Fibroblast of mammary gland (primary cell): ENCODE measurements around the gene RAB8A.

Source experiments
- DNase-seq: peaks from one replicate; pipeline ENCODE4 v3.0.0-alpha.2; 2010; ENCODE audit warnings: low read depth
- H3K4me3 ChIP-seq: 2 replicates; pipeline ENCODE4 v1.5.1; 2011; ENCODE audit warnings: low read depth, mild to moderate bottlenecking, low read length, moderate library complexity; ENCODE audit not compliant: control insufficient read depth
- CTCF ChIP-seq: conservative IDR thresholded peaks from 2 replicates; pipeline ENCODE4 v1.5.1; 2011; ENCODE audit warnings: low read depth, low read length, inconsistent platforms; ENCODE audit not compliant: control insufficient read depth, insufficient read depth

The RAB8A gene

DNA sequence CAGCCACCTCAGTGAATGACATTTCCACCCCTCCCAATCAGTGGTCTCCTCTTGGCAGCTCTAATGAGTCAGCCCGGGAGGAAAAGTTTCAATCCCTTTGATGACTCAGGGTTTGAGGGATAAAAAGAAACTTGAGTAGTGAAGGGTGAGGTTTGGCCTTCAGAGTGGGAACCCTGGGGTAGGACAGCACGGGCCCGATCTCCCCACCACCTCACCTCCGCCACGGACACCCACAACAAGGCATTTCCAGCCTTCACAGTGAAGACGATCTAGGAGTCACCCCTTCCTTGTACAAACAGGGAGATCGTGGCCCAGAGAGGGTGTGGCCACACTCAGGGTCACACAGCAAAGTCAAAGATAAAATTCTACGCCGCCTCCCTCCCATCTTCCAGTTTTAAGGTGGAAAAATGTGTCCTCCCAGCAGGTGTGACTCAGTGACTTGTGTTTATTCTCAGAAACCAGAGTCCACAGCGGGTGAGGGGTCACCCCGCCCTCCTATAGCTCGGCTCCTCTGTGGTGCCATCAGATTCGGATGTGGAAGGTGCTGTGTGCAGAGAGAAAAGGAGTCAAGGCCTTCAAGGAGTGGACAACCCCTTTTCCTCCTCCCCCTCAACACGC, 49.4 kb downstream of the RAB8A start:
- no peak overlapping the region for H3K4me3 ChIP-seq
- peak; percentile 89 for DNase-seq
- no peak for TF ChIP-seq CTCF

DNA sequence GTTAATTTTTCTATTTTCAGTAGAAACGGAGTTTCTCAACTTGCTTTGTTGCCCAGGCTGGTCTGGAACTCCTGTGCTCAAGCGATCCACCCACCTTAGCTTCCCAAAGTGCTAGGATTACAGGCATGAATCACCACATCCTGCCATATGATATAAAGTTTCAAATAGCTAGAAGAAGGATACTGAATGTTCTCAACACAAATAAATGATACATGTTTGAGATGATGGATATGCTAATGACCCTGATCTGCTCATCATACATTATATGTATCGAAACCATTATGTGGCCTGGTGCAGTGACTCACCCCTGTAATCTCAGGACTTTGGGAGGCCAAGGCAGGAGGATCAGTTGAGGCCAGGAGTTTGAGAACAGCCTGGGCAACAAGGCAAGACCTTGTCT, 50.2 kb downstream of the RAB8A start:
- TF ChIP-seq CTCF, result no peak
- H3K4me3 ChIP-seq, result no peak overlapping the region
- DNase-seq, result peak; percentile 91

DNA sequence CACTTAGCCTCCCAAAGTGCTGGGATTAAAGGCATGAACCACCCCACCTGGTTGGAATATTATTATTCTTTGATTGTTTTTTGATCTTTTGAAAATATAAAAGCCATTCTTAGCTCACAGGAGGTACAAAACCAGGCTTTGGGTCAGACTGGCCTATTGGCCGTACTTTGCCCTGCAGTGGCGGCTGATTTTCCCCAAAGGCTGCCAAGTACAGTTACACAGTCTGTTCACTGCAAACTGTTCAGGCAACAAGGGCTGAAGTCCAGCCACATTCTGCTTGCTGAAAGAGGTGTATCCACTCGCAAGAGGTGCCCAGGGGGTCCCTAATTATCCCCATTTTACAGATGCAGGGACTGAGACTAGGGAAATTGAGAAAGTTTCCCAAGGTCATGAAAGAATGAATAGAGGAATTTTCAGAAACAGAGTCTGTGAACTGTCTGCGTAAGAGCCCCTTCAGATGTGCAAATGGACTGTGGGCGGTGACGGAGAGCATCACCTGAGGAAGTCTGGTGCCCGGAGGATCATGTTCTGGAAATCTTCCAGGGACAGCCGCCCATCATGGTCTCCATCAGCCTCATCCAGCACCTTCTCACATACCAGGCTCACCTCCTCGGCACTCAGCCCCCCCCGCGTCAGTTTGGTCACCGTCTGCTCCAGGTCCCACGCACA, 52.7 kb downstream of the RAB8A start:
- TF ChIP-seq CTCF, result no peak
- no peak for DNase-seq
- no peak overlapping the region for H3K4me3 ChIP-seq

DNA sequence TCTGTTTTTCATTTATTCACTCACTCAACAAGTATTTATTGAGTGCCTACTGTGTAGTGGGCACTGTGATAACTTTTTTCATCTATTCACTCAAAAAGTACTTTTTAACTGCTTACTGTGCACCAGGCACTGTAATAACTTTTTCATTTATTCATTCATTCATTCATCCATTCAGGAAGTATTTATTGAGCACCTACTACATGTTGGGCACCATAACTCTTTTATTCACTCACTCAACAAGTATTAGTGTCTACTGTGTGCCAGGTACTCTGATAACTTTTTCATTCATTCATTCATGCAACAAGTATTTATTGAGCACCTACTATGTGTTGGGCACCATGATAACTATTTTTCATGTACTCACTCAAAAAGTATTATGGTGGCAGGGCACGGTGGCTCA, 54.7 kb downstream of the RAB8A start:
- TF ChIP-seq CTCF, result no peak
- H3K4me3 ChIP-seq, result no peak overlapping the region
- DNase-seq, result no peak

DNA sequence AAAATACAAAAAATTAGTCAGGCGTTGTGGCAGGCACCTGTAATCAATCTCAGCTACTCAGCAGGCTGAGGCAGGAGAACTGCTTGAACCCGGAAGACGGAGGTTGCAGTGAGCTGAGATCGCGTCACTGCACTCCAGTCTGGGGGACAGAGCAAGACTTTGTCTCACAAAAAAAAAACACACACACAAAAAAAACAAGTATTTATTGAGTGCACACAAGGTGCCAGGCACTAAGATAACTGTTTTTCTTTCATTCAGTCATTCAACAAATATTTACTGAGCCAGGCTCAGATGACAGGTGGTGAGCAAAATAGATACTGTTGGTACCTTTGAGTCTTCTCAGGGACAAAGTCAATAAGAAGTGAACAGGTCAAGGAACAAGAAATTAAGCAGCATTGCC, 55.4 kb downstream of the RAB8A start:
- no peak for TF ChIP-seq CTCF
- no peak for DNase-seq
- no peak overlapping the region for H3K4me3 ChIP-seq

DNA sequence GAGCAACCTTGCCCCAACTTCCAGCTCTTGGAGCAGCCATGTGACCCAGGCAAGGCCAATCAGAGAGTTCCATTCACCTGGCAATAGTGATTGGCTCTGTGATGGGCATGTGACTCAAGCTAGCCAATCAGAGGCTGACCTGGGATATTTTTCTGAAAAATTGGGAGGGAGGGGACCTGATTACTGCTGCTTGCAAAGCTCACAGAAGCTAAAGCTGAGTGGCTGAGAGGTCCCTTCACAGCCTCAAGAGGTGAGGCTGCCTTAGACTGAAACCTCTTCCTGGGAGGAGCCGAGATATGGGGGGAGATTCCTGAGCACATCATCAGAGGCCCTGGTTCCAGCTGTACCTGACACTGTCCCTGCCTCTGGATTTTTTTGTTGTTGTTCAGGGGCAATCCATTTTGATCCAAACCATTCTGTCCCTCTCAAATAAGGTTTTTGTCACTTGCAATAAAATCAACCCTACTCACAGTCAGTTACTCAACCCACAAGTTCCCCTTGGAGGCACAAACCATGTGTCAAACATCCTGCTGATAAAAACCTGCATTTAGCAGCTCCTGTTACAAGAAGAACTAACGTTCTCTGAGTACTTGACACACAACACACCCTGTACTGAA, 56.9 kb downstream of the RAB8A start:
- DNase-seq, result no peak
- no peak for TF ChIP-seq CTCF
- no peak overlapping the region for H3K4me3 ChIP-seq
